Retinal pigment epithelial cell (primary cell): Measurements from ENCODE around the gene GPRIN3.

Experiments
- DNase-seq: peaks from one replicate; pipeline ENCODE4 v3.0.0-alpha.2; 2010; ENCODE audit warnings: low read depth
- H3K4me3 ChIP-seq: 2 replicates; pipeline ENCODE4 v1.5.1; 2011; ENCODE audit warnings: mild to moderate bottlenecking, low read length, control low read depth, moderate library complexity
- CTCF ChIP-seq: conservative IDR thresholded peaks from 2 replicates; pipeline ENCODE4 v1.5.1; 2011; ENCODE audit warnings: low read depth, low read length, control low read depth, inconsistent platforms

Gene GPRIN3

GRCh38 chr4:89245459-89245858 is 62.1 kb downstream of the GPRIN3 start:
- no peak overlapping the region for H3K4me3 ChIP-seq
- no peak for TF ChIP-seq CTCF
- DNase-seq = no peak

- H3K4me3 ChIP-seq = no peak overlapping the region
- TF ChIP-seq CTCF = no peak
- DNase-seq = no peak
Observed at GRCh38 chr4:89243733-89244252, 63.8 kb downstream of the GPRIN3 start.

GRCh38 chr4:89242864-89243732 is 64.5 kb downstream of the GPRIN3 start:
- no peak for DNase-seq
- H3K4me3 ChIP-seq = no peak overlapping the region
- TF ChIP-seq CTCF = no peak

GRCh38 chr4:89242216-89242615 is 65.4 kb downstream of the GPRIN3 start:
- H3K4me3 ChIP-seq = no peak overlapping the region
- TF ChIP-seq CTCF = no peak
- no peak for DNase-seq

GRCh38 chr4:89230271-89230670 is 77.3 kb downstream of the GPRIN3 start:
- TF ChIP-seq CTCF = no peak
- no peak for DNase-seq
- H3K4me3 ChIP-seq = no peak overlapping the region

- no peak overlapping the region for H3K4me3 ChIP-seq
- TF ChIP-seq CTCF = peak; percentile 82
- DNase-seq = peak; percentile 63
Observed at GRCh38 chr4:89226665-89227574, 80.7 kb downstream of the GPRIN3 start.
